Measurements from ENCODE around the gene NAB2. TPM values are rescaled to one million over a fixed set of nuclear protein-coding genes. Genes with fewer than 3 reads are reported as not detected.
"Not testable (repeated sequence)": the region's sequence is repeated elsewhere in the genome, so short reads cannot be mapped to it uniquely, and the experiment has no call there.

NAB2 gene
- total RNA-seq, 2 donors from 2014 or later = 4.8 to 7.0 TPM

- TF ChIP-seq, protein P1, sequence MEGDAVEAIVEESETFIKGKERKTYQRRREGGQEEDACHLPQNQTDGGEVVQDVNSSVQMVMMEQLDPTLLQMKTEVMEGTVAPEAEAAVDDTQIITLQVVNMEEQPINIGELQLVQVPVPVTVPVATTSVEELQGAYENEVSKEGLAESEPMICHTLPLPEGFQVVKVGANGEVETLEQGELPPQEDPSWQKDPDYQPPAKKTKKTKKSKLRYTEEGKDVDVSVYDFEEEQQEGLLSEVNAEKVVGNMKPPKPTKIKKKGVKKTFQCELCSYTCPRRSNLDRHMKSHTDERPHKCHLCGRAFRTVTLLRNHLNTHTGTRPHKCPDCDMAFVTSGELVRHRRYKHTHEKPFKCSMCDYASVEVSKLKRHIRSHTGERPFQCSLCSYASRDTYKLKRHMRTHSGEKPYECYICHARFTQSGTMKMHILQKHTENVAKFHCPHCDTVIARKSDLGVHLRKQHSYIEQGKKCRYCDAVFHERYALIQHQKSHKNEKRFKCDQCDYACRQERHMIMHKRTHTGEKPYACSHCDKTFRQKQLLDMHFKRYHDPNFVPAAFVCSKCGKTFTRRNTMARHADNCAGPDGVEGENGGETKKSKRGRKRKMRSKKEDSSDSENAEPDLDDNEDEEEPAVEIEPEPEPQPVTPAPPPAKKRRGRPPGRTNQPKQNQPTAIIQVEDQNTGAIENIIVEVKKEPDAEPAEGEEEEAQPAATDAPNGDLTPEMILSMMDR (IDR thresholded peaks at IDR 0.05) = no peak
- Histone ChIP-seq H3K27ac (peak overlapping the region; percentile 65), H3K9ac (ENCODE audit: low read depth in 2 of 2, low read length in 2 of 2) (peak overlapping the region in 1 of 2 donors; percentile 81), H3K9me3 (no peaks in the 10 kb centered on the region), H3K27me3 (no peaks in the 10 kb centered on the region), H3K36me3 (no peaks in the 10 kb centered on the region), H3K4me3 (peak overlapping the region; percentile 36), H3K4me1 (peaks cover 3% of the 10 kb centered on the region)
- intact Hi-C loops (cut with DNase I) = no loop called here
- DNase-seq = peak; percentile 86
Measured at GRCh38 chr12:57049119-57049446, 39.8 kb upstream of the NAB2 start.

DNA sequence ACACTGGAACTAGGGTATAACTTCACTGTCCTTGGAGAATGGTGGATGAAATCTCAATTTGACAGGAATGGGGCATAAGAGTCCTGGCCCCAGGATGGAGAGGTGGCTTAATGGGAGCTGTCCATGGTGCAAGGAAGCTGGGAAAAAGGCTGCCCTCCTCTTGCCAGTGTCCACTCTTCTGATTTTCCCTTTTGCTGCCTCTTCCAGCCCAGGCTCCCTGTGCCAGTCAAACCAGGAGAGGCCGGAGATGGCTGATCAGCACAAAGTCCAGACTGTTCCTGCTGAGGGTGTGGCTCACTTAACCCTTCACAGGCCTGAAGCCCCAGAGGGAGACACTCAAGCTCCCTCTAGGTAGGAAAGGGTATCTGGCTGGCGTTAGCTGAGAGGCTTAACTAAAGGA lies 39.0 kb upstream of the NAB2 start, which contains the start of gene MYO1A:
Gene MYO1A, minus strand, starts transcription at position 240 of the 400 bp plus-strand sequence. CDS start 1,806 bp downstream, outside the sequence.
- intact Hi-C loops (cut with DNase I) = no loop called here
- H3K4me3 ChIP-seq = peak within 1 kb of the TSS; percentile 36
- H3K36me3 ChIP-seq = no peaks in the 10 kb centered on the region
- no peaks in the 10 kb centered on the region for H3K9me3 ChIP-seq
- H3K27me3 ChIP-seq = no peaks in the 10 kb centered on the region
- peaks cover 3% of the 10 kb centered on the region for H3K4me1 ChIP-seq
- peak within 1 kb of the TSS; percentile 65 for H3K27ac ChIP-seq
- H3K9ac ChIP-seq (ENCODE audit: low read depth in 2 of 2, low read length in 2 of 2) = peak within 1 kb of the TSS; percentile 32 to 81
- peak; percentile 85 for DNase-seq
- TF ChIP-seq, protein P1 (IDR thresholded peaks at IDR 0.05) = no peak

- DNase-seq = no peak
- Histone ChIP-seq H3K4me3 (no peak overlapping the region), H3K4me1 (peaks cover 3% of the 10 kb centered on the region), H3K36me3 (no peaks in the 10 kb centered on the region), H3K27ac (peak overlapping the region; percentile 65), H3K9ac (ENCODE audit: low read depth in 2 of 2, low read length in 2 of 2) (no peak overlapping the region), H3K27me3 (no peaks in the 10 kb centered on the region), H3K9me3 (no peaks in the 10 kb centered on the region)
- TF ChIP-seq, protein P1 (IDR thresholded peaks at IDR 0.05) = no peak
- intact Hi-C loops (cut with DNase I) = no loop called here
Measured at GRCh38 chr12:57051011-57051410, 37.9 kb upstream of the NAB2 start.

GRCh38 chr12:57053146-57053545 lies 35.8 kb upstream of the NAB2 start:
- H3K27ac ChIP-seq; DNase-seq; H3K9me3 ChIP-seq; H3K4me3 ChIP-seq; H3K36me3 ChIP-seq; H3K9ac ChIP-seq (ENCODE audit: low read depth in 2 of 2, low read length in 2 of 2); H3K4me1 ChIP-seq; intact Hi-C loops (cut with DNase I); H3K27me3 ChIP-seq: not testable (repeated sequence)

GRCh38 chr12:57053901-57054300 lies 35.0 kb upstream of the NAB2 start:
- H3K36me3 ChIP-seq; intact Hi-C loops (cut with DNase I); H3K27me3 ChIP-seq; DNase-seq; H3K27ac ChIP-seq; H3K4me1 ChIP-seq; H3K4me3 ChIP-seq; H3K9me3 ChIP-seq; H3K9ac ChIP-seq (ENCODE audit: low read depth in 2 of 2, low read length in 2 of 2): not testable (repeated sequence)

- H3K9me3 ChIP-seq = no peaks in the 10 kb centered on the region
- H3K36me3 ChIP-seq = no peaks in the 10 kb centered on the region
- TF ChIP-seq, protein P1 (IDR thresholded peaks at IDR 0.05) = no peak
- no peak overlapping the region for H3K4me3 ChIP-seq
- H3K27ac ChIP-seq = no peak overlapping the region
- H3K9ac ChIP-seq (ENCODE audit: low read depth in 2 of 2, low read length in 2 of 2) = no peak overlapping the region
- intact Hi-C loops (cut with DNase I) = no loop called here
- H3K27me3 ChIP-seq = no peaks in the 10 kb centered on the region
- no peak for DNase-seq
- no peaks in the 10 kb centered on the region for H3K4me1 ChIP-seq
Measured at GRCh38 chr12:57055824-57056223, 33.1 kb upstream of the NAB2 start.
